KOPT-K1 (cell line): Measurements from ENCODE around the gene CHST2.
"Not testable (repeated sequence)": the region's sequence is repeated elsewhere in the genome, so short reads cannot be mapped to it uniquely, and the experiment has no call there.

Experiments
- H3K27ac ChIP-seq: fragments of 200-600 bp; sonication (generic); 2 replicates; pipeline ENCODE4 v1.5.1; 2016; ENCODE audit warnings: antibody characterized with exemption, mild to moderate bottlenecking, low read depth, low read length; ENCODE audit not compliant: poor library complexity, severe bottlenecking
- H3K36me3 ChIP-seq: fragments of 200-600 bp; sonication (generic); 2 replicates; pipeline ENCODE4 v1.5.1; 2017; ENCODE audit warnings: antibody characterized with exemption, mild to moderate bottlenecking, low read length, moderate library complexity; ENCODE audit not compliant: insufficient read depth
- H3K9me3 ChIP-seq: fragments of 200-600 bp; sonication (generic); 2 replicates; pipeline ENCODE4 v1.5.1; 2017; ENCODE audit warnings: antibody characterized with exemption, low read length, mild to moderate bottlenecking; ENCODE audit not compliant: insufficient read depth, poor library complexity, severe bottlenecking

The CHST2 gene

DNA sequence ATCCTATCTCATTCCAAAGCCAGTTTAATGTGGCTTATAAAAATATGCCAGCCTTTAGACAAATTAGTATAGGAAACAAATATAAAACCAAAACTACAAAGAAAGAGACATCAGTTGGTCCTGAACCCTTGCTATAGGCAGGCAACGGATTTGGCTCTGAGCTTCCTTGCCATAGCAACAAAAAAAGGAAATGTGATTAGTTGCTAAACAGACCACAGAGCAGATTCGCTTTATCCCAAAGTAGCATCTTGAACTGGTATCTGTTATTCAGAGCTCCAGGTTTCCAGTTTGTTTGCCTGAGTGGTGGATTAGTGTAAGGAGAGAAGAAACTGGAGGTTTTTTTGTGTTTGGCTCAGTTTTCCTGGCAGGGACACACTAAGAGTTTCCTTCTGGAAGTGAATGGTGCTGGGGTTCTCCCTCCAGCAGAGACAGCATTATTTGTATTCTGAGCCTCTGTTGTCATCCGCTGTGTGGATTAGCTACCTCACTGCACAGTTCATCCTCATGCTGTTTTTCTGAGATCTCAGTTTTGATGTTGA is 44.1 kb downstream of the CHST2 start:
- no peaks in the 10 kb centered on the region for H3K9me3 ChIP-seq
- no peak overlapping the region for H3K27ac ChIP-seq
- H3K36me3 ChIP-seq, result no peaks in the 10 kb centered on the region

DNA sequence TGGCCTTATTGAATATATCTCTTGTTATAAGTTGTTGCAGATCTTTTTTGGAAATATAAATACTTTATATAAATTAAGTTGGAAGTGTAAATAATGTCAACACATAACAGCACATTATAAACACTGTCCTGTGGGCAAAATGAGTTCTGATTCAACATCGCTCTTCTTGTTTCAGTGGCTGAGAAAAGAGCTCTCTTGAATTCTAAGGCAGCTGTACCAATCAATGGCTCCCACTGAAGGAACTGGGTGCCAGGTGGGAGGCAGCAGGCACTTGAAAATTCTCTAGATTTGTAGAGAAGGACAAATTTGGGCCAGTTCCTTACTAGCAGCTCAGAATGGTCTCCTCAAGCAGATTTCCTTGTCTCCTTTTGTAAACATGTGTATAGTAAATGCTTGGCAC is 45.6 kb downstream of the CHST2 start:
- Histone ChIP-seq H3K27ac (peak overlapping the region; percentile 42), H3K36me3 (no peaks in the 10 kb centered on the region), H3K9me3 (no peaks in the 10 kb centered on the region)

DNA sequence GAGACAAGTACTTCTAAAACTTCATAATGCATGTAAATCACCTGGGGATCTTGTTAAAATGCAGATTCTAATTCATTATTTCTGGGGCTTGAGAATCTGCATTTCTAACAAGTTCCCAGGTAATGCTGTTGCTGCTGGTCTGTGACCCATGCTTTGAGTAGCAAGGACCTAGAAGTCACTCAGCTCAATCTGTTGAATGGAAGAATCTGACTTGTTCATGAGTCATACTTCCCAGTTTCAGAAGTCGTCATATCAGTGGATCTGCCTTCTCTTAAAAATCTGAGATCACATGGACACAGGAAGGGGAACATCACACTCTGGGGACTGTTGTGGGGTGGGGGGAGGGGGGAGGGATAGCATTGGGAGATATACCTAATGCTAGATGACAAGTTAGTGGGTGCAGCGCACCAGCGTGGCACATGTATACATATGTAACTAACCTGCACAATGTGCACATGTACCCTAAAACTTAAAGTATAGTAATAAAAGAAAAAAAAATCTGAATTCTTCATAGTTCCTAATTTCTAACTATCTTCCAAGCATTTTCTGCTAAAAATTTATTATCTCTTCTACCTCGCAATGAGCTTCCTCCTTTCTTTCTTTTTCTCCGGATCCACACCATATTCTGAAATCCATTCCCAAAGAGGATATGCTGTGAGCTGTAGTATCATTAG is 46.2 kb downstream of the CHST2 start:
- H3K27ac ChIP-seq, result peak overlapping the region; percentile 42
- not testable (repeated sequence) for H3K9me3 ChIP-seq

DNA sequence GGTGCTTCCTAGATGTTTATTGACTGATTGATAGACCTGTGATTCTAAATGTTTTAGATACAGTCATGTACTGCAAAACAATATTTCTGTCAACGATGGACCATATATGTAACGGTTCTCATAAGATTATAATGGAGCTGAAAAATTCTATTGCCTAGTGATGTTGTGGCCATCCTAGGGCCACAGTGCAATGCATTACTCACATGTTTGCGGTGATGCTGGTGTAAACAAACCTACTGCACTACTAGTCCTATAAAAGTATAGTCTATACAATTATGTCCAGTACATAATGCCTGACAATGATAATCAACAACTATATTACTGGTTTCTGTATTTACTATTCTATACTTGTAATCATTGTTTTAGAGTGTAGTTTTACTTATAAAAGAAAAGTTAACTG is 46.8 kb downstream of the CHST2 start:
- no peaks in the 10 kb centered on the region for H3K9me3 ChIP-seq
- no peak overlapping the region for H3K27ac ChIP-seq
- H3K36me3 ChIP-seq, result no peaks in the 10 kb centered on the region

More for the DNA sequence above, 46.2 kb downstream of the CHST2 start:
- H3K36me3 ChIP-seq, result not testable (repeated sequence)

DNA sequence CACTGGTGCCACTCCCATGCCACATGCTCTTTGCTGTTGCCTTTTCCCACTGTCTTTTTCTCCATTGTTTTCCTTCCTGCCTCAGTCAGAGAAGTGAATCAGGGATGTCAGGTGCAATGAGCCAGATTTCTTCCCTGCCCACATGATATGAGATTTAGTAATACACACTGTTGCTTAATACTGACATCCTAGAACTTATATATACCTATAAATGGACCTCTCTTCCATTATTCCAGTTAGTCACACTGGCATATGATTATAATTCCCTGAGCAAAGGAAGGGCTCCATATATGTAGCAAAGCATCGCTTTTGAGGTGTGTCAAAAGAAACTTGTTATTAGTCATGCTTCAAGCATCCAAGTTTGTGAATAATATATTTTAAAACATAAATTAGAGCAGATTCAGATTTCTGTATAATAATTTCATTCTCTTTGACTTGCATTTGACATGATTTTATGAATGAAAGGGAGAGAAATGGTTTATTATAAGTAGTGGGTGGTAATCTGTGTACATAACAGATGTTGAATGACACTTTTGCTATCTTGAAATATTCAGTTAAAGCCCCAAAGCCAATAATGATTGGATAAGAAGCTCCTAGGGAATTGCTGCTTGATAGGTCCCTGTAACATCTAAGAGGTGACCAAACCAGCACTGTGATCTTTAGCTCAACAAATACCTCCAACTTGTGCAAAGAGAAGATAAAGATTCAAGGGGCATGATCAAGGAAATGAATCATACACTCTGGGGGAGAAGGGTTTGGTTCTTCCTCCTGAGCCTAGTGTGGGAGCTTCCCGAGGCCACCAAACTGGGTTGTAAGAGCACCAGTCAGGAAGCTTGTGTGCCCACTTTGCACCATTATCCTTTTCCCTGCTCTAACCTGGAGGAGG is 48.6 kb downstream of the CHST2 start:
- Histone ChIP-seq H3K27ac (peak overlapping the region; percentile 96), H3K36me3 (no peaks in the 10 kb centered on the region), H3K9me3 (peaks cover 5% of the 10 kb centered on the region)

DNA sequence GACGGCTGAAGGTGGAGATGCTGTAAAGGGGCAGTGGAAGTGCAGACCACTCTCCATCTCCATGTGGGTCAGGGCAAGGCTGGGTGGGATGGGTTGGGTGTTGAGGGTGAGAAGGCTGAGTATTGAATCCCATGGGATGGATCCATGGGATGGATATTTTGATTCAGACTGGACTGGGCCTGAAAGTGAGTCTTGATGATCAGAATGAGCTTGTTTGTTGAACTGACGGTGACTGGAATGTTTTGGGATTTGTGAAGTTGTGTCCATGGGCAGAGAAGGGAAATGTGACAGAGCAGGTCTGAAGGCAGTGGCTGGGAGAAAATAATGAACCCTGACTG is 49.3 kb downstream of the CHST2 start:
- Histone ChIP-seq H3K9me3 (peaks cover 11% of the 10 kb centered on the region), H3K36me3 (no peaks in the 10 kb centered on the region), H3K27ac (peak overlapping the region; percentile 96)

DNA sequence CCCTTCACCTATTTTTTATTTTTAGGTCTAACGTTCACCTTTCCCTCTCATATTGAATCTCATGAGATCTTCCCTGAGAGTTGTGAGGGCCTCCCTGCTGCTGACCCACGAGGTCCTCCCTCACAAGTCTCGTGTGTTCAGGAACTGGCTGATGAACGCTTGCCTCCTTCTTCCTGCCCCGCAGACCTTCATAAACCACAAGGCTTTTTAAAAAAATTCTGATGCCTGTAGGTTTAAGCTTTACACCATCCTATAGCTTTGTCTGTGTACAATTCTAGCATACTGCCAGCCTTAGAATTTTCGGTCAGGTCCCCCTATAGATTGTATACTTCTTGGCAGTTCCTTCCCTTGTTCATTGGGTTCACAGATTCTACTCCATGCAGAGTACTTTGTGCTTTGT is 50.5 kb downstream of the CHST2 start:
- H3K9me3 ChIP-seq, result peaks cover 15% of the 10 kb centered on the region
- H3K36me3 ChIP-seq, result no peaks in the 10 kb centered on the region
- H3K27ac ChIP-seq, result peak overlapping the region; percentile 96

DNA sequence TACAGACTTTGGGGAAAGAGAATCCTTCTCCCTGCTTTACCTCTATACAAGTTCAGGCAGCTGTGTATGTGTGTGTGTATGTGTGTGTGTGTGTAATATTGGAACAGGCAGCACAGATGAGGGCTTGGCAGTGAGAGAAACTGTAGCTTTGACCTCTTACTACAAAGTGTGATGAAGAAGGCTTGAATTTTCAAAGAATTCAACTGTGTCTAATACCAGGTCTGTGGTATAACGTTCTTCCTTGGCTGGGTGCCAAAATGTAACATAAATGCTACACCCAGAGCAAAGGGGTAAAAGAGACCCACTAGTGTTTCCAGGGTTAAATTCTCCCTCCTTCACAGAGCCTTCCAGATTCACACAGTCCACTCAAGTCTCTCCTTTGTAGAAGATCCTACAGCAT is 51.1 kb downstream of the CHST2 start:
- Histone ChIP-seq H3K9me3 (peaks cover 15% of the 10 kb centered on the region), H3K27ac (peak overlapping the region; percentile 96), H3K36me3 (no peaks in the 10 kb centered on the region)

DNA sequence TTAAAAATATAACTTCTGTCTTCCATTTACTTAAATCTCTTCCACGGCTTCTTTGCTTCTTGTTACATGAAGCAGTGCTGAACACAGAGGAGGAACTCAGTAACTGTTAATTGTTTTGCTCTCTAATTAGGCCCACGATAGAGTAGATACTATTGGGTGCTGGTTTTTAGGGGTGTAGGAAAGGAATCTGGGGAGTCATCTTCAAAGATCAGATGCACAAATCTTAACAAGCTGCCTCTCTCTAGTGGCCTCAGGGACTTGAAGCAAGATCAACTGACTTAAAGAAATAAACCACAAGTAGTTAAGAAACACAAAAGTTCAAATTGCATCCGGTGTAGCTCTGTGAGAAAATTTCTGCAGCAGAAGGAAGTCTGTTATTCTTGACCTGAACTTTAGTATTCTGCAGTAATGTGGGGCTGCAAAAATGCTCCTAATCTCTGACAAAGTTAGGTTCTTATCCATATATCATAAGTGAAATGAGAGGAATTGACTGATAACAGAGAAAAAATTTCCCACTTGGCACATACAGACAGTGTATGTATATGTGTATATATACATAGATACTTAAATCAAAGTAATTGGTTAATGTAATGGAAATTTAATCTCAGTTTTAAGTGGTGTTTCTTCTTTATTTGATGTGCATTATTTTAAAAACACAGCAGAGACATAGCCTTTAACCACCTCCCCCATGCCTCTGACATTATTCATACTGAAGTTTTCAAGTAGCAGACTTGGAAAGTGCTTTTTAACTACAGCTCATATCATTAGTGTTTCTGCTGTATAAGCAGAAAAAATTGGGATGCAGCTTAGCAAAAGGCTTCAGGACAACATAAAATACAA is 51.8 kb downstream of the CHST2 start:
- no peaks in the 10 kb centered on the region for H3K36me3 ChIP-seq
- H3K27ac ChIP-seq, result peak overlapping the region; percentile 96
- peaks cover 15% of the 10 kb centered on the region for H3K9me3 ChIP-seq

DNA sequence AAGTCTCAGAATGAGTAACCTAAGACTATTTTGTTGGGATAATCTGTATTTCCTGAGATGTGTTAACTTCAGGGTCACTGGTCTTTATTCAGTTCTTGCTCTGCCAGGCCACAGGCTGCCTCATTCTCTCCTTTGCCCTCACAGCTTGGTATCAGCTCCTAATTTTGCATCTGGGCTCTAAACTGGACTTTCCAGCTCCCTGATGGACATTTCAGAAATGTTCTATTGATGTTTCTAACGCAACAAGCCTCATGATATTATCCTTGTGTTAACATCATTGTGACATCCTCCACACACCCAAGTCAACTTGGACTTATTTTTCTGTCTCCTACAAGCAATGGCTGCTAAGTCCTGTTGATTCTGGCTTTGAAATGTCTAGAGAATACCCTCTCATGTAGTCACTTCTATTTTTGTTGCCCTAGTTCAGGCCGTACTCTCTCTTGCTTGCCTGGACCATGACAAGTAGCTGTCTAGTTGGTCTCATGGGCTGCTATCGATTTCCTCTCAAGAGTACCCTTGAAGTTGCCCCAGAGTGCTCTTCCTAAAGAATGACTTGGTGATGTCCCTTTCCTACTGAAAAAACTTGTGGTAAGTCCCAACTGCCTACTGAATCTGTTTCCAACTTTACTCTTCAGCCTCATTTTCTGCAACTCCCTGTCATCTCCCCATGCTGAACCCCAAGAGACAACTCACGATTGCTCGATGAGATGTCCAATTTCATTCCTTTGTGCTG is 52.7 kb downstream of the CHST2 start:
- Histone ChIP-seq H3K27ac (peak overlapping the region; percentile 96), H3K9me3 (peaks cover 15% of the 10 kb centered on the region), H3K36me3 (no peaks in the 10 kb centered on the region)

DNA sequence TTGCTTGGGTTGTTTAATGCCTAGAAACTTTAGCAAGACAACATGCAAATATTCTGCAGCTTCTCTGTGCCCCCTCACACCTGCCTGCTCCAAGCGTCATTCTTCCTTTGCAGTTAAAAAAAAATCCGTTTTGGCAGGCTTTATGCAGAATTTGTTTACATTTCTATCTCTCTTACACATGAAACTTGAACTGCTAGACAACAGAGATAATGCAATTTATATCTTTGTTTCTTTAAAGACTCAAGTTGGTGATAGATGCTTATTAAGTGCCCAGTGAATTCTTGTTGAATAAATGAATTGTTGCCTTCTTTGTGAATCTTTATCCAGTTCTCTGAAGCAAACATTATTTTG is 53.2 kb downstream of the CHST2 start:
- peaks cover 15% of the 10 kb centered on the region for H3K9me3 ChIP-seq
- peak overlapping the region; percentile 96 for H3K27ac ChIP-seq
- no peaks in the 10 kb centered on the region for H3K36me3 ChIP-seq

DNA sequence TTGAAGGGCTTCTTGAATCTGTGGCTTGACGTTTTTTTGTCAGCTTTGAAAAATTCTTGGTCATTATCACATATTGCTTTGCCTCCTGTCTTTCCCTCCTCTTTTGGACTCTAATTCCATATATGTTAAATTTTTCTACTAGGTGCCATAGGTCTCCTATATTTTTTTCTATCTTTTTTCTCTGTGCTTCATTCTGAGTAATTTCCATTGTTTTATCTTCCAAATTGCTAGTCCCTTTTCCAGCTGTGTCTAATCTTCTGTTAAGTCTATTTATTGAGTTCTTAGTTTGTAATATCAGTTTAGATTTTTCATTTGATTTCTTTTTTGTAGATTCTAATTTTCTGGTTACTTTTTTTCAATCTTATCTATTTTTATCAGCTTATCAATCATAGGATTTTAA is 53.7 kb downstream of the CHST2 start:
- Histone ChIP-seq H3K36me3 (no peaks in the 10 kb centered on the region), H3K27ac (peak overlapping the region; percentile 96), H3K9me3 (peaks cover 15% of the 10 kb centered on the region)
